Panc1 (cell line): ENCODE results near the gene SMTNL1. TPM values are rescaled to one million over a fixed set of nuclear protein-coding genes. Genes with fewer than 3 reads are reported as not detected.

ENCODE experiments used
- ATAC-seq: fragments of 200-7000 bp; cut with Tn5 transposase; 2 replicates; pipeline ENCODE4 v1.9.1; 2020; ENCODE audit warnings: mild to moderate bottlenecking, moderate library complexity
- BruUV-seq: library from RNA; stranded (reverse); fragments of 400-500 nt; replicated peaks from 2 replicates; lab custom pipeline; 2021; lab: Mats Ljungman, UMichigan
- CTCF ChIA-PET: fragments of 300-600 bp; sonication (Branson Sonifier 250); formaldehyde crosslinking; loops from one replicate; lab custom pipeline; 2022; ENCODE audit warnings: antibody characterized with exemption; lab: Charles Lee
- POLR2A ChIA-PET: fragments of 300-600 bp; sonication (Branson Sonifier 250); formaldehyde crosslinking; loops from one replicate; lab custom pipeline; 2022; ENCODE audit warnings: antibody characterized with exemption; lab: Charles Lee
- DNase-seq: peaks from one replicate; pipeline ENCODE4 v3.0.0-alpha.2; 2010; ENCODE audit warnings: low read depth, low spot score
- H3K27ac ChIP-seq: 2 replicates; pipeline ENCODE4 v1.5.1; 2011; ENCODE audit warnings: mild to moderate bottlenecking, low read length, inconsistent platforms
- H3K27me3 ChIP-seq: fragments of 200-500 bp; sonication (Bioruptor generic); 2 replicates; pipeline ENCODE4 v1.6.0; 2014; ENCODE audit warnings: low read length, inconsistent platforms; ENCODE audit not compliant: control insufficient read depth, insufficient read depth
- H3K36me3 ChIP-seq: fragments of 200-500 bp; sonication (Bioruptor generic); 2 replicates; pipeline ENCODE4 v1.5.1; 2014; ENCODE audit warnings: inconsistent platforms, mild to moderate bottlenecking, low read length, moderate library complexity; ENCODE audit not compliant: control insufficient read depth, insufficient read depth
- H3K4me1 ChIP-seq: 2 replicates; pipeline ENCODE4 v1.5.1; 2011; ENCODE audit warnings: inconsistent platforms, mild to moderate bottlenecking, low read length, moderate library complexity; ENCODE audit not compliant: control insufficient read depth, insufficient read depth
- H3K4me3 ChIP-seq, 2 experiments: 2 replicates each; pipeline ENCODE4 v1.5.1; 2011 to 2012; ENCODE audit warnings: low read depth in 2 of 2, low read length in 2 of 2, mild to moderate bottlenecking in 2 of 2, inconsistent platforms in 1 of 2, moderate library complexity in 1 of 2
- H3K9me3 ChIP-seq: fragments of 200-500 bp; sonication (Bioruptor generic); 2 replicates; pipeline ENCODE4 v1.5.1; 2014; ENCODE audit warnings: low read depth, mild to moderate bottlenecking, inconsistent platforms, low read length, moderate library complexity; ENCODE audit not compliant: control insufficient read depth, insufficient read depth
- POLR2AphosphoS5 ChIP-seq: IDR thresholded peaks from 2 replicates; pipeline ENCODE4 v1.6.1; 2012; ENCODE audit warnings: mild to moderate bottlenecking, low read depth, low read length, moderate library complexity
- REST ChIP-seq, 2 experiments: IDR thresholded peaks; 2 replicates each; pipeline ENCODE4 v1.6.1; 2011 to 2012; ENCODE audit warnings: low read depth in 2 of 2, control low read depth in 1 of 2, low read length in 1 of 2, mild to moderate bottlenecking in 1 of 2, moderate library complexity in 1 of 2; ENCODE audit not compliant: insufficient read depth in 1 of 2
- SIN3A ChIP-seq: IDR thresholded peaks from 2 replicates; pipeline ENCODE4 v1.6.1; 2012; ENCODE audit warnings: low read depth, mild to moderate bottlenecking, low read length, moderate library complexity, borderline replicate concordance; ENCODE audit not compliant: insufficient read depth
- TCF7L2 ChIP-seq: IDR thresholded peaks from 2 replicates; pipeline ENCODE4 v1.6.1; 2011; ENCODE audit warnings: mild to moderate bottlenecking, low read depth, low read length, inconsistent platforms
- in situ Hi-C: cut with HindIII; loops from 2 replicates; pipeline ENCODE4 v1.10.0; 2016; ENCODE audit warnings: low sequenced_read_pairs, low pct_unique_long_range_greater_than_20kb
- intact Hi-C: fragments of 100-400 bp; cut with micrococcal nuclease; formaldehyde crosslinking; loops from one replicate; pipeline ENCODE4 v1.10.0; 2022; ENCODE audit not compliant: unreplicated experiment
- total RNA-seq: library from RNA; stranded (reverse); gene quantifications from one replicate; pipeline ENCODE4 v1.2.1, GENCODE V29; 2021; ENCODE audit not compliant: unreplicated experiment
- TF ChIP-seq, protein P1 (sequence below): fragments of 450-650 bp; IDR thresholded peaks from 2 replicates; pipeline ENCODE4 v1.5.1; 2017; ENCODE audit warnings: mild to moderate bottlenecking

Gene SMTNL1
- total RNA-seq, 1 experiment from 2014 or later: not detected

GRCh38 chr11:57567515-57568329 lies 30.3 kb downstream of the SMTNL1 start, which contains the start of gene UBE2L6:
UBE2L6 (minus strand) TSS chr11:57567672; CDS start chr11:57567611, 61 bp downstream.
- in situ Hi-C loops: no loop called here
- no TSS peak for BruUV-seq
- no peaks in the 10 kb centered on the region for H3K9me3 ChIP-seq
- H3K36me3 ChIP-seq: no peaks in the 10 kb centered on the region; the same call in 1 of the 2 replicates
- DNase-seq: no peak
- peaks cover 12% of the 10 kb centered on the region for H3K4me1 ChIP-seq
- intact Hi-C loops: loop anchor here (1.0 to 10.0 kb wide), 2 partner anchors 74 to 223 kb away; no protein-coding TSS in a partner anchor
- POLR2A ChIA-PET: no interaction called here
- no peaks in the 10 kb centered on the region for H3K27me3 ChIP-seq
- TF ChIP-seq SIN3A (0 out of 2 replicates have a peak, but pooled peaks have one; percentile 54), TCF7L2 (no peak; the same call in 1 of the 2 replicates)
- ATAC-seq: peak; percentile 90
- H3K4me3 ChIP-seq: peak within 1 kb of the TSS; percentile 68 to 82
- H3K27ac ChIP-seq: peak within 1 kb of the TSS; percentile 77
- CTCF ChIA-PET: interaction anchor here (0.6 to 3.5 kb wide), 6 partner anchors 14 to 1184 kb away, joined by 3 to 31 read pairs (median 3); no protein-coding TSS in a partner anchor

DNA sequence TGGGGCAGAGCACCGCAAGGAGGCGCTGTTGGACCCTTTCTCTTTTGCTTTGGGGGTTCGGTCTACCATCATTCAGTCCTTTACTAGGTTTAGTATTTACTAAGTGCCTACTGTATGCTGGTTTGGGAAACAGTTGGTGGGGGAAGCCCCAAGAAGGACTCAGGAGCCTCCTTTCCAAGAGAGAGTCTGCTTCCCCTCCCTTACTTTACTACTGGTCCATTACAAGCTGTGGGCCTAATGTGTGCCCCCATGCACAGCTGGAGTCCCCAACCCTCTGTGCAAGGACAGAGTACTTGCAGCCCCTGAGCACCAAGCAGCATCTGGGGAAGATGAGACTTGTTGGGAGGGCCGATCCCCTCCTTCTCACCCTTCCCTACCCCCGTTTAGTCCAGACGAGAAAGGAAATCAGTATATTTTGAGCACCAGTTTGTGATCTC lies 31.0 kb downstream of the SMTNL1 start:
- no peak for TF ChIP-seq TCF7L2
- no peak for TF ChIP-seq POLR2AphosphoS5
- no peak for TF ChIP-seq SIN3A
- TF ChIP-seq REST (IDR thresholded peaks at IDR 0.05; ENCODE audit: insufficient read depth in 1 of 2, low read depth in 2 of 2, low read length in 1 of 2): no peak
- TF ChIP-seq, protein P1, sequence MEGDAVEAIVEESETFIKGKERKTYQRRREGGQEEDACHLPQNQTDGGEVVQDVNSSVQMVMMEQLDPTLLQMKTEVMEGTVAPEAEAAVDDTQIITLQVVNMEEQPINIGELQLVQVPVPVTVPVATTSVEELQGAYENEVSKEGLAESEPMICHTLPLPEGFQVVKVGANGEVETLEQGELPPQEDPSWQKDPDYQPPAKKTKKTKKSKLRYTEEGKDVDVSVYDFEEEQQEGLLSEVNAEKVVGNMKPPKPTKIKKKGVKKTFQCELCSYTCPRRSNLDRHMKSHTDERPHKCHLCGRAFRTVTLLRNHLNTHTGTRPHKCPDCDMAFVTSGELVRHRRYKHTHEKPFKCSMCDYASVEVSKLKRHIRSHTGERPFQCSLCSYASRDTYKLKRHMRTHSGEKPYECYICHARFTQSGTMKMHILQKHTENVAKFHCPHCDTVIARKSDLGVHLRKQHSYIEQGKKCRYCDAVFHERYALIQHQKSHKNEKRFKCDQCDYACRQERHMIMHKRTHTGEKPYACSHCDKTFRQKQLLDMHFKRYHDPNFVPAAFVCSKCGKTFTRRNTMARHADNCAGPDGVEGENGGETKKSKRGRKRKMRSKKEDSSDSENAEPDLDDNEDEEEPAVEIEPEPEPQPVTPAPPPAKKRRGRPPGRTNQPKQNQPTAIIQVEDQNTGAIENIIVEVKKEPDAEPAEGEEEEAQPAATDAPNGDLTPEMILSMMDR: peak; percentile 97
- no TSS peak for BruUV-seq
- ChIA-PET POLR2A (no interaction called here), CTCF (interaction anchor here (0.7 to 3.5 kb wide), 5 partner anchors 14 to 1183 kb away, joined by 3 to 31 read pairs (median 3); no protein-coding TSS in a partner anchor)
- peaks cover 12% of the 10 kb centered on the region for H3K4me1 ChIP-seq
- H3K36me3 ChIP-seq: no peaks in the 10 kb centered on the region; the same call in 1 of the 2 replicates
- no peak overlapping the region for H3K27ac ChIP-seq
- ATAC-seq: peak; percentile 40
- intact Hi-C loops (loop anchor here (1.0 to 10.0 kb wide), 2 partner anchors 73 to 224 kb away; no protein-coding TSS in a partner anchor), in situ Hi-C loops (no loop called here)
- H3K9me3 ChIP-seq: no peaks in the 10 kb centered on the region
- no peaks in the 10 kb centered on the region for H3K27me3 ChIP-seq
- DNase-seq: peak; percentile 47
- peak overlapping the region; percentile 68 to 82 for H3K4me3 ChIP-seq
